SK-N-MC (cell line): ENCODE data around the gene LSM3.

Experiments
- EZH2 ChIP-seq: fragments of 200-600 bp; sonication (generic); IDR thresholded peaks from one replicate; pipeline ENCODE4 v1.6.1; 2017; ENCODE audit warnings: antibody characterized with exemption
- FOXP2 ChIP-seq: optimal IDR thresholded peaks from 2 replicates; pipeline ENCODE3; 2011; ENCODE audit warnings: mild to moderate bottlenecking, moderate library complexity; ENCODE audit not compliant: insufficient read depth; ENCODE audit errors: extremely low read length, control extremely low read depth
- POLR2AphosphoS5 ChIP-seq: IDR thresholded peaks from 2 replicates; pipeline ENCODE4 v1.6.1; 2012; ENCODE audit warnings: mild to moderate bottlenecking, low read depth, low read length, borderline replicate concordance

- no peak for TF ChIP-seq EZH2
- TF ChIP-seq POLR2AphosphoS5: no peak
- no peak for TF ChIP-seq FOXP2
Measured at GRCh38 chr3:14143271-14144225, 35.1 kb upstream of the LSM3 start.
